Tibial nerve (tissue), 3 donors: ENCODE results near the gene PHRF1.

Experiments used
- POLR2A ChIP-seq, 2 donors: fragments of 450-650 bp; IDR thresholded peaks; one replicate each; pipeline ENCODE4 v1.6.1; 2017; ENCODE audit warnings: antibody characterized with exemption in 2 of 2, mild to moderate bottlenecking in 2 of 2, moderate library complexity in 2 of 2
- TF ChIP-seq, protein P1 (sequence below), 5 experiments: fragments of 200-600 bp in 3 of 5; fragments of 450-650 bp in 2 of 5; sonication (generic) in 3 of 5; IDR thresholded peaks; one replicate each; pipeline ENCODE4 v1.5.1; 2016 to 2019; ENCODE audit warnings: antibody characterized with exemption in 5 of 5, mild to moderate bottlenecking in 3 of 5, moderate library complexity in 2 of 5

- TF ChIP-seq POLR2A (IDR thresholded peaks at IDR 0.05), result no peak
- TF ChIP-seq, protein P1, sequence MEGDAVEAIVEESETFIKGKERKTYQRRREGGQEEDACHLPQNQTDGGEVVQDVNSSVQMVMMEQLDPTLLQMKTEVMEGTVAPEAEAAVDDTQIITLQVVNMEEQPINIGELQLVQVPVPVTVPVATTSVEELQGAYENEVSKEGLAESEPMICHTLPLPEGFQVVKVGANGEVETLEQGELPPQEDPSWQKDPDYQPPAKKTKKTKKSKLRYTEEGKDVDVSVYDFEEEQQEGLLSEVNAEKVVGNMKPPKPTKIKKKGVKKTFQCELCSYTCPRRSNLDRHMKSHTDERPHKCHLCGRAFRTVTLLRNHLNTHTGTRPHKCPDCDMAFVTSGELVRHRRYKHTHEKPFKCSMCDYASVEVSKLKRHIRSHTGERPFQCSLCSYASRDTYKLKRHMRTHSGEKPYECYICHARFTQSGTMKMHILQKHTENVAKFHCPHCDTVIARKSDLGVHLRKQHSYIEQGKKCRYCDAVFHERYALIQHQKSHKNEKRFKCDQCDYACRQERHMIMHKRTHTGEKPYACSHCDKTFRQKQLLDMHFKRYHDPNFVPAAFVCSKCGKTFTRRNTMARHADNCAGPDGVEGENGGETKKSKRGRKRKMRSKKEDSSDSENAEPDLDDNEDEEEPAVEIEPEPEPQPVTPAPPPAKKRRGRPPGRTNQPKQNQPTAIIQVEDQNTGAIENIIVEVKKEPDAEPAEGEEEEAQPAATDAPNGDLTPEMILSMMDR (IDR thresholded peaks at IDR 0.05), result no peak
Measured at GRCh38 chr11:553083-553987, 22.9 kb upstream of the PHRF1 start.
